GM10847 (cell line): Measurements from ENCODE around the gene ABHD13.

Experiments used
- POLR2A ChIP-seq: IDR thresholded peaks from 2 replicates; pipeline ENCODE4 v1.6.1; 2011; ENCODE audit not compliant: insufficient read length; ENCODE audit errors: extremely low read depth

Gene ABHD13

GRCh38 chr13:108269601-108270328 lies 51.6 kb downstream of the ABHD13 start, which contains the start of gene TNFSF13B:
Gene TNFSF13B, plus strand, starts transcription at chr13:108269718. Its CDS starts 178 bp downstream, at chr13:108269896.
- TF ChIP-seq POLR2A, result peak; percentile 31

GRCh38 chr13:108270442-108270841 lies 52.2 kb downstream of the ABHD13 start:
- TF ChIP-seq POLR2A, result no peak

- TF ChIP-seq POLR2A, result no peak
These were observed 54.1 kb downstream of the ABHD13 start for GRCh38 chr13:108272333-108272732.

- TF ChIP-seq POLR2A, result no peak
These were observed 55.4 kb downstream of the ABHD13 start for GRCh38 chr13:108273429-108274118.

- no peak for TF ChIP-seq POLR2A
These were observed 56.5 kb downstream of the ABHD13 start for GRCh38 chr13:108274718-108275117.

GRCh38 chr13:108276060-108276459 lies 57.9 kb downstream of the ABHD13 start:
- no peak for TF ChIP-seq POLR2A

GRCh38 chr13:108278466-108278865 lies 60.3 kb downstream of the ABHD13 start:
- TF ChIP-seq POLR2A, result no peak

GRCh38 chr13:108281901-108282300 lies 63.7 kb downstream of the ABHD13 start:
- TF ChIP-seq POLR2A, result no peak

GRCh38 chr13:108283110-108283509 lies 64.9 kb downstream of the ABHD13 start:
- no peak for TF ChIP-seq POLR2A
